GM10847 (cell line): ENCODE measurements around the gene GFRA1.

ENCODE experiments used
- POLR2A ChIP-seq: IDR thresholded peaks from 2 replicates; pipeline ENCODE4 v1.6.1; 2011; ENCODE audit not compliant: insufficient read length; ENCODE audit errors: extremely low read depth

Gene GFRA1

DNA sequence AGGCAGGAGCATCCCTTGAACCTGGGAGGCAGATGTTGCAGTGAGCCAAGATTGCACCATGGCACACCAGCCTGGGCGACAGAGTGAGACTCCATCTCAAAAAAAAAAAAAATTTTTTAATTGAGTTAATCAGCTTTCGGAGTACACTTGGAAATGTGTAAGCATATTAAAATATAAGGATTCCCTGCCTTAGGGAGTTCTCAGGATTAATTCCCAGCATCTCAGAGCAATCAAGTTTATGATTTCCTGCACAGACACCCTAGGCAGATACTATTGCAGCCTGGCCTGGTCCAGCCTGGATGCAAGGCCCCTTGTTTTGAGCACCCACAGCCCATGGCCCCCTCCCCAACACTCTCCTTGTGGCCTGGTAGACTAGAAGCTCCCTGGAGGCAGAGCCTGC, 39.8 kb downstream of the GFRA1 start:
- TF ChIP-seq POLR2A: no peak

DNA sequence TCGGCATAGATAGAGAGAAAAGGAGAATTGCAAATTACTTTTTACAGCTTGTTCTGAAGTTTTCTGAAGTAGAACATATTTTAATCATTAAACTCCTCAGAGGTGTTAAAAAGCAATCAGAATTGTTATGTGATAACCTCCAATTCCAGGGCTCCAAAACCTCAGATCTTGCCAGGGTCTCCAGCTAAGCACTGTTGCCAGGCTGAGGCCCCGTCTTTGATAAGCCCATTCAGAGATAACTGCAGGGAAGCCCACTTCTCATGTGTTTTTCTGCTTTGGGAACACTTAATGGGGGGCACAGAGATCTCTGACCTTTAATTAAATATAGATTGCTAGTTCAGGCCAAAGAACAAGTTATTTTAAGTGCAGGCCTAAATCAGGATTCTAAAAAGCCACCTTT, 40.4 kb downstream of the GFRA1 start:
- no peak for TF ChIP-seq POLR2A

DNA sequence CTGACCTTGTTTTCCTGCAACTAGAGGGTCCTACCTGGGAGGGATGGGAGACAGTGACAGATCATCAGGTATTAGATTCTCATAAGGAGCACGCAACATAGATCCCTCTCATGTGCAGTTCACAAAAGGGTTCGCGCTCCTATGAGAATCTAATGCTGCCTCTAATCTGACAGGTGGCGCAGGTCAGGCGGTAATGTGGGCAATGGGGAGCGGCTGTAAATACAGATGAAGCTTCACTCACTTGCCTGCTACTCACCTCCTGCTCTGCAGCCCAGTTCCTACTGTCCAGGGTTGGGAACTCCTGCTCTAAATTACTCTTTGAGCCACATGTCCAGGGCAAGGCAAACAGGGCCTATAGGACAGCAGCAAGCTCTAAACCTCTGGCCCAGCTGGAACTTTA, 46.2 kb downstream of the GFRA1 start:
- no peak for TF ChIP-seq POLR2A

DNA sequence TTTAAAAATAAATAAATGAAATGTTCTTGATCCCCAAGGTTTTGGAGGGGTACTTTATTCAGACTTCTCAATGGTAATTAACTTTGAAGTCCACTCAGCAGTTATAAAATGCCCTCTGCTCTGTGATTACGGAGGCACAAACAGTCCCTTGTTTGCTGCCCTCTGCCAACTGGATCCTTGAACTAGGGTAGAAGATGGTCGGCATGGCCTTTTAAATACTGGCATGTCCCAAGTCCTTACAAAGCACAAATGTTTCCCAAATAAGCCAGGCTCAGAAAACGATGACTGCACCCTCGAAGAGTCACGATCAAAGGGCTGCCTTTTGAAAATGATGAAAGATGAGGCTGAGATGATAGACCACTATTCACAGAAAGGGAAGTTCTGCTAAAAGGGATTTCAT, 47.0 kb downstream of the GFRA1 start:
- no peak for TF ChIP-seq POLR2A

DNA sequence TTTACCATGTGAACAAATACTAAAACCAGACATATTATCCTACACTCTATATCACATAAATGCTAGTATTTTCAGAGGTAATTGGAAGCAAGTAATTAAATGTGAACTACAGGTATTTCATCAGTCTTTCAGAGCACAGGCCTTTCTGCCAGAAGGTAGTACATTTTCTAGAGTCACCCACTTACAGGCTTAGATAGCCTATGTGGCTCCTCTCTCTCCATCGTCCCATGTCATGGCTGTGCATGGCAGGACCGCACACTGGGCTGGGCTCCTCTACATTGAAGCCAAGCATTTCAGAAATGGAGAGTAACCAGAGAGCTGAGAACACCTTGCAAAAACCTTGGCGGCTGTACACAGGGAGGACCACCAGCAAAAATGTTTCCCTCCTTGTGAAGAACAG, 49.7 kb downstream of the GFRA1 start:
- no peak for TF ChIP-seq POLR2A

DNA sequence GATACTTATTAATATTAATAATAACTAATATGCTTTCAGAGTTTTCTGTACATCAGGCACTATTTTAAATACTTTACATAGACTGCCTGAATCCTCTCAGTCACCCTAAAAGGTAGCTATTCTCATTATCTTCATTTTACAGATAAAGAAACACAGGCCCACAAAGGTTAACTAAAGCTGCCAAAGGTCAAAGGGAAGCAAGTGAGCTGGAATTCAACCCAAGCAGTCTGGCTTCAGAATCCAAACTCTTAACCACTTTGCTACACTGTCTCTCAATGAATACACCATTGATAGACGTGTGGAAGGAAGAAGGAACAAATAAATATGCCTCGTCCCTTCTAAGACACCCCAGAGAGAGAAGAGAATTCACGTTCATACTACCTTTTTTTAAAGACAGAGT, 52.0 kb downstream of the GFRA1 start:
- TF ChIP-seq POLR2A: no peak

DNA sequence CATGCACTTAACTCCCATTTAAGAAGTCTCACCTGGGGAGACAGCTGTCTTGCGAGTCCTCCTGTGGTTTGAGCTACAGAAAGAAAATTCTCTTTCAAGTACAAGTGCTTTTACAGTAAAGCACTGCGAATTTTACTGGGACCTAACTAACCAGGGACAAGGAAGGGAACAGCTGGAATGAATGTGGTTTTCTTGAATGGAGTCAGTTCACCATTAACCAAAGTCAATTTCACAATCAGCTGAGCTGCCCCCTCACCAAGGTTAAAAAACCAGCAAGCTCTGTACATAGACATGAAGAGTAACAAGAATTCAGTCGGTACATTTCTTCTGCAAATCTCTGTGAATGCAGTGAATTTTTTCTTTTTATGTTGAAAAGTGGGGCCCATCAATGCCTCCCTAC, 56.3 kb downstream of the GFRA1 start:
- TF ChIP-seq POLR2A: no peak

DNA sequence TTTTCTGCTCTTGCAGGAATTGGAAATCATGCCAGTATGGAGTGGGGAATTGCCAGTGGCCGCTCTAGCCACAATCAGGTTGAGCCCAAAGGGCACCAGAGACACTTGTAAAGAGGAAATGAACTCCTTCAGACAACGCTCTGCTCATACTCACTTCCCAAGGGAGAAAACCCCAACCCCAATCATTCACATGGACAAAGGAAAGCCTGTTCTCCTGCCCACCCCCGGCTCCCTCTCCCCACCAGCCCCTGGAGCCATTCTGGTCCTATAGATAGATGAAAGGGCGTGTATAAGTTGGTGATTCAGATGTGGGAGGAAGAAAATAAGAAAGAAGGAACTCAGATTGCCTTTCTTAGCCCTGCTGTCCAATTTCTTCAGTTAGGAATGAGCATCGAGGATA, 57.4 kb downstream of the GFRA1 start:
- no peak for TF ChIP-seq POLR2A

DNA sequence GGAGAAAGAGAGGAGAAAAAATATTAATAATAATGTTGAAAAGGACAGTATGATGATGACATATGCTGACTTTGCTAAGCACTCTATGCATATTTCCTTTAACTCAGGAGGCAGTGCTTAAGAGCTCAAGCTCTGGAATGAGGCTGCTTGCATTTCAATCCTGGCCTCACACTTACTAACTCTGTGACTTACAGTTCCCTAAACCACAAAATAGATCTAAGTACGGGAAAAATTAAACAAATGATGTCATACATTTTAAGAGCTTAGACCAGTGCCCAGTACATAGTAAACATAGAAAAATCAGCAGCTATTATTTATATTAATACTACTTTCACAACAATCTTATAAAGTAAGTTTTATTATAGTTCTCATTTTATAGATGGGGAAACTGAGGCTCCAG, 61.3 kb downstream of the GFRA1 start:
- no peak for TF ChIP-seq POLR2A

DNA sequence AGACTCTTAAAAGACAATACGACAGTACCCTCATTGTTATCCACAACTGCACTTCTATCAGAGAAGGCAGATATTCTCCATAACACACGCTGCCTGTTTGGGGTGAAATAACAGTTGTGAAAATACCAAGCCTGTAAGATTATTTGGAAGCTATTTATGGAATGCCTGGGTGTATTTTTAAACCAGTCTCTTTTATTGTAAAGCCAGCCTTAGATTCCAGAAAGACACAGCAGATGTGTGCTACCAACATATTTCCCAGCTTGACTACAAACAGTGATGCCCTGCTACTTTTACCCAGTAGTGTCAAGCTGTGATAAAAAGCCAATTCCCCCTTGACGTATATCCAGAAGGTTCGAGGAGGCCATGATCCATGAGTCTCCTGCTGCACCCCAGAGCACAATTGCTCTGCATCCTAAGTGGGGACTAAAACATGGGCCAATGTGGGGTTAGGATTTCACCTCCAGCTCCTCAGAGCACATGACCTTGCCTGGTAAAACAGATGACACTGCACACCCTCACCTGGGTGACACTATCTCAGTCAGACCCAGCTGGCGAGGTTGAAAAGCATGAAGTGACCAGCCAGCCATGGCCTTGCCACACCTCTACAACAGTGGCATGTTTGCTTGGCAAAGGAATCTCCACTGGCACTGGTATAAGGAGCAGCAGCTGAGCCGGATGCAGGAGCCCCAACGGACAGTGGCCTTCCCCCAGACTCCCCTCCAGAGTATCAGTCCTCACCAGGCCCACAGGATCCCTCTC, 62.2 kb downstream of the GFRA1 start:
- no peak for TF ChIP-seq POLR2A

DNA sequence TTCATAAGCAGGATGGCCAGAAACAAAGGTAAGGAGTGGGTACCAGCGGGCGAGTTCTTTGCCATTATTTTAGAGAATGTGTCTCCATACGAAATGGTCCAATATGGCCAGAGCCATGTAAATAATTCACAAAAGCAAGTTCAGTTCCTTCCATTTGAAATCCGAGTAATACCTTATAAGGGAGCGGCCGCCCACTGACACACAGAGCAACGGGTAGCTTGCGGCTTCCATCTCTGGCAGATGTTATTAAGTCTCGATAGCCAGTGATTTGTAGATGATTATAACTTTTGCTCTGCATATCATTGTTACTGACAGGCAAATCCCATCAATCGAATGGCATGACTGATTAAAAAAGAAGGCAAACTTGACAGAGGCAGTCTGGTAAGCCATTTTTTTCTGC, 63.2 kb downstream of the GFRA1 start:
- no peak for TF ChIP-seq POLR2A

DNA sequence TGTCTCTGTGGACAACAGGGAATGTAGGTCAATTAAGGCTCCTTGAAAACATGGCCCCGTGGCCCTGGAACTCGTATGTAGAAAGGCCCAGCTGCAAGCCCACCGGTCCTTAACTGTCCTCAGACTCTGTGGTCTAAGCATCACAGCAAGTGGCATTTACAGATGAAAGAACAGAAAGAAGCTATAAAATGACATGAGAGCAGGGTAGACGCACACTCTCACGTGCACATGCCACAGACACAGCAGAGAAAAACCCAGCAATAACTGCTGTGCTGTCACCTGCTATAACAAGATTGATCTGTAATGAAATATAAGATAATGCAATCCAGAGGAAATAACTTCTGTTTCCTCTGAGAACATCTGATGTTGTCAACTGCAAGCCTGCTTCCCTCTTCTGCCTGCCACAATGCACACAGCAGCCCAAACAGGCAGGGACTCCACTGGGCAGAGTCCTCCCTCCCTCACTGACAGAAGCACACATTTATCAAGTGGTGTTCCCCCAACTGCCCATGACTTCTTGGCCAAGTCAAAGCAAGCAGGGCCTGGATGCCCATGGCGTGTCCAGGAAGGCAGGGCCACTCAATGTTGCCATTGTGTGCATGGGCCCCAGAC, 63.9 kb downstream of the GFRA1 start:
- TF ChIP-seq POLR2A: no peak

DNA sequence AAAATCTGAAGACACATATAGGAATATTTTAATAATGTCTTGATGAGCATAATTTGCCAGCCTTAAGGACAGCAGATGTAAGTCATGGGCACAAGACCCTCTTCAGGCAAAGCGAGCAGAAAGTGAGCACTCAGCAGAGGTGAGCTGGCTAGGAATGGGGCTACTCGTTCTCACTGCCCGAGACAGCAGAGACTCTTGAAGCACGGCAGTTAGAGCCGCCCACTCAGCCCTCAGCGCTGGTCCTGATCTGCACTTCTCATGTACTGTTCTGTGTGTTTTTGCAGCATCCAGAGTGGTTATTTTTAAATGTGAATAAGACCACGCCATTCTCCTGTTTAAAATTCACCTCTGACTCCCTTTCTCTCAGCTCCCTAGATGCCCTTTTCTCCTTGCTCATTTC, 65.3 kb downstream of the GFRA1 start:
- no peak for TF ChIP-seq POLR2A

DNA sequence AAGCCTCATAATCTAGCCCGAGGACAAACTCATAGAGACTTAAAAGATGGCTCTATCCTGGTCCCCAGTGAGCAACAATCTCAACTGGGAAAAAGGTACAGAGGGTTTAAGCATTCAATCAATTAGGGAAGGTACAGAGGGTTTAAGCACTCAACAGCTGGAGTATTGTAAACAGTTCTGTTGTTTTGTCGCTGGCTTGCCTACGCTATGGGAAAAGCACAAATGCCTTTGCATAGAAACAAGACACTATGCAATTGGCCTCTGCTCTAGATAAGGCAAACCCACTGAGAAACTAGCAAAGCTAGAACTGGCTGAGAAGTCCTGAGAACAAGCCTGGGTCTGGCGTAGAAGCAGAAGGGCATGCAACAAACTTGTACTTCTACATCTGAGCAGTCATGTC, 69.3 kb downstream of the GFRA1 start:
- no peak for TF ChIP-seq POLR2A

DNA sequence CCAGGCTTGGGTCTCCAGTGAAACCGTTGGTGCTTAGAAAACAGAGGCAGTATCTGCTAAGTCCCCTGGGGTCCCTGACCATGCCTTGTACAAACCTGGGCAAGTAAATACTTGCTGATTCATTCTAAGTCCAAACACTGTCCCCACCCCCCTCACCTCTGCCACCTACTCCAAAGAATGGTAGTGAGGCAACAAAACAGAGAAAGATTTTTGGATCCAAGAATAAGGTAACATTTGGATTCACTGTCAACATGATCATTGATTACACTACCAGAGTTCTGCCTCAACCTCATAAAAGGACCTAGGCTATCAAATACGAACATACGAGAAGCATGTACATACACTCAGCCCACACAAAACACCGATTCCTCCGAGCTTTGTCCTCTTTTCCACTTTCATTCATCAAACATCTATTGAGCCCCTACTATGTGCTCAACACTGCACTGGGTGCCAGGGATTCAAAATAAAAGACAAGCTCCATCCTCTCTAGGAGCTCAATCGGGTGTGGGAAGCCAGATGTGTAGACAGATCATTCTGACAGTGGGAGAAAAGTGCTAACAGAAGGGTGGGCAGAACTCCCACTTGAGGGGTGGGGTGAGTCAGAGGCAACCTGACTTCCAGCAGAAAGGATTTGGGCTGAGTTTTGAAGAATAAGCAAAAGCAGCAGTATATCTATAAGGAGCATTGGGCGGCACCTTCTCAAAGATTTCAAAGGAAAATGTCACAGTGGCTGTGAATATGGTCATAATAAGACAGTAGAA, 71.2 kb downstream of the GFRA1 start:
- TF ChIP-seq POLR2A: no peak

DNA sequence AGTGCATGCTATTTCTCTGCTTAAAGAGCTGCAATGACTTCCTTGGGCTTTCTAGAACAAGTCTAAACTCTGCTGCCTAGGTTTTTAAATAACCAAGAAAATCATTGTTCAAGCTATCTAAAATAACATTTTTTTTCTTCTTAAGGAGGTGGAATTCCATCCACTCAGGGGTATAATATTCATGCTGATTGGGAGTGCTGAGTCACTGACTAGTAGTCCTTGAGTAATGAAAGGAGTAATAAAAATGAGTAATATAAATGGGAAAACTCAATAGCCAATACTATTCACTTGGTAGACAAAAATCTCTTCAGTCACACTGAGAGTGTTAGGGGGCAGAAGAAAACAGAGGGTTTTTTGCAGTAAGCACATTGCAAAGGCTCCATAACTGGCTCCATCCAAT, 72.0 kb downstream of the GFRA1 start:
- TF ChIP-seq POLR2A: no peak
